HCT116 (cell line): ENCODE measurements around the gene LTBR. TPM values are rescaled to one million over a fixed set of nuclear protein-coding genes. Genes with fewer than 3 reads are reported as not detected.

Source experiments
- ATAC-seq: fragments of 200-7000 bp; cut with Tn5 transposase; 2 replicates; pipeline ENCODE4 v1.9.1; 2020; ENCODE audit warnings: mild to moderate bottlenecking, moderate library complexity
- BruUV-seq: library from RNA; stranded (reverse); fragments of 400-500 nt; replicated peaks from 2 replicates; lab custom pipeline; 2021; lab: Mats Ljungman, UMichigan
- CTCF ChIA-PET: fragments of 300-600 bp; sonication (Branson Sonifier 250); formaldehyde crosslinking; loops from one replicate; lab custom pipeline; 2021; ENCODE audit warnings: antibody characterized with exemption; lab: Charles Lee
- POLR2A ChIA-PET: fragments of 300-600, 350-600 bp; sonication (Branson Sonifier 250); formaldehyde crosslinking; loops from one replicate; lab custom pipeline; 2021; ENCODE audit warnings: antibody characterized with exemption; lab: Charles Lee
- RAD21 ChIA-PET, 2 experiments: fragments of 300-600 bp; sonication (Branson Sonifier 250); formaldehyde crosslinking; loops; one replicate each; lab custom pipeline; 2023; ENCODE audit warnings: low total read pairs in 2 of 2; ENCODE audit not compliant: uncharacterized antibody in 2 of 2, unreplicated experiment in 2 of 2, low non-redundant PET in 1 of 2; lab: Charles Lee
- DNase-seq: peaks from one replicate; pipeline ENCODE4 v3.0.0-alpha.2; 2010; ENCODE audit warnings: low read depth, low spot score
- H2AFZ ChIP-seq: fragments of 200-600 bp; shearing (Covaris generic), sonication (generic); 2 replicates; pipeline ENCODE4 v1.6.1; 2017; ENCODE audit warnings: low read depth, mixed run types, mixed read lengths, antibody characterized with exemption, low read length; ENCODE audit not compliant: poor library complexity, severe bottlenecking
- H3K27ac ChIP-seq: 2 replicates; pipeline ENCODE4 v1.5.1; 2012; ENCODE audit warnings: low read depth, low read length
- H3K27me3 ChIP-seq: fragments of 200-600 bp; sonication (generic); 2 replicates; pipeline ENCODE4 v1.6.1; 2016; ENCODE audit warnings: mixed run types, low read length, mixed read lengths; ENCODE audit not compliant: insufficient read depth
- H3K36me3 ChIP-seq, 2 experiments: fragments of 200-500 bp in 1 of 2; fragments of 200-600 bp in 1 of 2; sonication (Bioruptor generic) in 1 of 2; sonication (generic) in 1 of 2; 2 replicates each; pipeline versions ENCODE4 v1.5.1 to v1.6.1; 2014 to 2016; ENCODE audit warnings: low read length in 2 of 2, inconsistent platforms in 1 of 2, mixed read lengths in 1 of 2, mixed run types in 1 of 2; ENCODE audit not compliant: insufficient read depth in 2 of 2, control insufficient read depth in 1 of 2
- H3K4me1 ChIP-seq, 2 experiments: fragments of 200-600 bp in 1 of 2; sonication (generic) in 1 of 2; 2 replicates each; pipeline versions ENCODE4 v1.5.1 to v1.6.1; 2012 to 2017; ENCODE audit warnings: low read length in 2 of 2, inconsistent platforms in 1 of 2, mild to moderate bottlenecking in 1 of 2, mixed read lengths in 1 of 2, mixed run types in 1 of 2, moderate library complexity in 1 of 2; ENCODE audit not compliant: insufficient read depth in 2 of 2, control insufficient read depth in 1 of 2
- H3K4me2 ChIP-seq: fragments of 200-600 bp; sonication (generic); 2 replicates; pipeline ENCODE4 v1.6.1; 2017; ENCODE audit warnings: mixed run types, low read length, mixed read lengths
- H3K4me3 ChIP-seq, 2 experiments: fragments of 200-600 bp in 1 of 2; sonication (generic) in 1 of 2; replicated peaks in 1 of 2; 2 replicates each; pipeline ENCODE4 v1.5.1; 2011 to 2016; ENCODE audit warnings: low read length in 2 of 2, control low read depth in 1 of 2, low read depth in 1 of 2, mild to moderate bottlenecking in 1 of 2, mixed read lengths in 1 of 2, mixed run types in 1 of 2
- H3K79me2 ChIP-seq: fragments of 200-600 bp; sonication (generic); 2 replicates; pipeline ENCODE4 v1.6.1; 2017; ENCODE audit warnings: mild to moderate bottlenecking, mixed run types, low read length, moderate library complexity, mixed read lengths; ENCODE audit not compliant: insufficient read depth
- H3K9ac ChIP-seq: fragments of 200-600 bp; sonication (generic); 2 replicates; pipeline ENCODE4 v1.6.1; 2016; ENCODE audit warnings: low read length, mixed read lengths
- H3K9me2 ChIP-seq: fragments of 200-600 bp; sonication (generic), shearing (Covaris generic); 2 replicates; pipeline ENCODE4 v1.6.1; 2017; ENCODE audit warnings: mixed run types, mild to moderate bottlenecking, moderate library complexity; ENCODE audit not compliant: insufficient read depth
- H3K9me3 ChIP-seq, 2 experiments: fragments of 200-500 bp in 1 of 2; fragments of 200-600 bp in 1 of 2; sonication (Bioruptor generic) in 1 of 2; sonication (generic) in 1 of 2; 2 replicates each; pipeline ENCODE4 v1.6.1; 2014 to 2017; ENCODE audit warnings: low read length in 2 of 2, mixed read lengths in 2 of 2, inconsistent platforms in 1 of 2, low read depth in 1 of 2, mild to moderate bottlenecking in 1 of 2, mixed run types in 1 of 2, moderate library complexity in 1 of 2; ENCODE audit not compliant: control insufficient read depth in 1 of 2, insufficient read depth in 1 of 2
- H4K20me1 ChIP-seq: fragments of 200-600 bp; sonication (generic), shearing (Covaris generic); 2 replicates; pipeline ENCODE4 v1.6.1; 2017; ENCODE audit warnings: mixed run types, mild to moderate bottlenecking, moderate library complexity; ENCODE audit not compliant: insufficient read depth
- ATF3 ChIP-seq: IDR thresholded peaks from 2 replicates; pipeline ENCODE4 v1.6.1; 2012
- CBX3 ChIP-seq: IDR thresholded peaks from 2 replicates; pipeline ENCODE4 v1.6.1; 2012; ENCODE audit warnings: low read depth
- CEBPB ChIP-seq: IDR thresholded peaks from 2 replicates; pipeline ENCODE4 v1.6.1; 2012; ENCODE audit warnings: low read depth
- MAX ChIP-seq: IDR thresholded peaks from 2 replicates; pipeline ENCODE4 v1.6.1; 2012
- POLR2A ChIP-seq: IDR thresholded peaks from 2 replicates; pipeline ENCODE4 v1.7.0; 2011; ENCODE audit warnings: borderline replicate concordance; ENCODE audit not compliant: insufficient read depth, insufficient read length; ENCODE audit errors: extremely low read depth
- REST ChIP-seq: IDR thresholded peaks from 2 replicates; pipeline ENCODE4 v1.6.1; 2012; ENCODE audit warnings: low read depth
- SRF ChIP-seq: IDR thresholded peaks from 2 replicates; pipeline ENCODE4 v1.6.1; 2012; ENCODE audit warnings: low read depth
- YY1 ChIP-seq: IDR thresholded peaks from 2 replicates; pipeline ENCODE4 v1.6.1; 2011; ENCODE audit warnings: low read length, low read depth, moderate library complexity, mild to moderate bottlenecking; ENCODE audit not compliant: insufficient replicate concordance; ENCODE audit errors: extremely low read depth
- ZFX ChIP-seq: fragments of 450-650 bp; IDR thresholded peaks from 2 replicates; pipeline ENCODE4 v1.6.1; 2017
- intact Hi-C: fragments of 100-400 bp; cut with micrococcal nuclease; formaldehyde crosslinking; loops from 2 replicates; pipeline ENCODE4 v1.10.0; 2022
- total RNA-seq: library from RNA; stranded (reverse); gene quantifications from one replicate; pipeline ENCODE4 v1.2.1, GENCODE V29; 2021; ENCODE audit not compliant: unreplicated experiment

LTBR gene
- total RNA-seq, 1 experiment from 2014 or later, result 128 TPM

- no peak for TF ChIP-seq POLR2A
- no peak for TF ChIP-seq CEBPB
- no peak for TF ChIP-seq ATF3
- no peak for TF ChIP-seq CBX3
- TF ChIP-seq REST, result no peak
- no peak for TF ChIP-seq MAX
- TF ChIP-seq SRF, result no peak
- TF ChIP-seq ZFX, result no peak
- no peak for TF ChIP-seq YY1
- H3K4me2 ChIP-seq, result no peak overlapping the region
- H3K9me2 ChIP-seq, result no peaks in the 10 kb centered on the region
- ChIA-PET POLR2A (no interaction called here), CTCF (no interaction called here), RAD21 (no interaction called here)
- no peak overlapping the region for H3K4me3 ChIP-seq
- no TSS peak for BruUV-seq
- H3K27ac ChIP-seq, result no peak overlapping the region
- no peak overlapping the region for H2AFZ ChIP-seq
- intact Hi-C loops, result no loop called here
- H3K4me1 ChIP-seq, result no peaks in the 10 kb centered on the region
- H3K27me3 ChIP-seq, result no peaks in the 10 kb centered on the region
- H3K79me2 ChIP-seq, result no peaks in the 10 kb centered on the region
- no peaks in the 10 kb centered on the region for H3K36me3 ChIP-seq
- DNase-seq (no peak), ATAC-seq (no peak)
- no peaks in the 10 kb centered on the region for H4K20me1 ChIP-seq
- no peaks in the 10 kb centered on the region for H3K9me3 ChIP-seq
- H3K9ac ChIP-seq, result no peak overlapping the region
Observed at GRCh38 chr12:6407236-6407954, 23.4 kb downstream of the LTBR start.
